HepG2 (cell line): ENCODE results near the gene TJP2. TPM values are rescaled to one million over a fixed set of nuclear protein-coding genes. Genes with fewer than 3 reads are reported as not detected.

Experiments used
- ATAC-seq: fragments of 200-7000 bp; cut with Tn5 transposase; 3 replicates; pipeline ENCODE4 v1.9.1; 2020; ENCODE audit warnings: mild to moderate bottlenecking, moderate library complexity
- BruUV-seq: library from RNA; stranded (reverse); fragments of 400-500 nt; replicated peaks from 2 replicates; lab custom pipeline; 2021; lab: Mats Ljungman, UMichigan
- CTCF ChIA-PET: fragments of 300-600 bp; formaldehyde crosslinking; extraction: SDS; loops from one replicate; lab custom pipeline; 2021; ENCODE audit warnings: low total read pairs, inconsistent platforms, low intra/inter-chr PET ratio; lab: Yijun Ruan, JAX
- POLR2A ChIA-PET: fragments of 350-600 bp; sonication (Branson Sonifier 250); formaldehyde crosslinking; loops from one replicate; lab custom pipeline; 2020; ENCODE audit warnings: antibody characterized with exemption, inconsistent platforms; lab: Yijun Ruan, JAX
- DNase-seq: peaks from one replicate; pipeline ENCODE4 v3.0.0-alpha.2; 2015; ENCODE audit warnings: low spot score
- FAIRE-seq: peaks from 3 replicates; lab custom pipeline; 2011; peaks lifted over from hg19 to GRCh38; lab: Jason Lieb, UNC
- H2AFZ ChIP-seq: one replicate; pipeline ENCODE4 v1.6.1; 2011; ENCODE audit warnings: low read length, inconsistent platforms
- H3K27ac ChIP-seq: fragments of 300-600 bp; 3 replicates; pipeline ENCODE4 v1.8.0; 2011; ENCODE audit warnings: mixed run types, mild to moderate bottlenecking, mixed read lengths, low read length, inconsistent platforms; ENCODE audit not compliant: insufficient read depth; ENCODE audit errors: extremely low read length
- H3K27me3 ChIP-seq, 2 experiments: fragments of 200-600 bp in 1 of 2; 2 replicates in 1 of 2; 3 replicates in 1 of 2; pipeline versions ENCODE4 v1.6.0 to v1.8.0; 2011; ENCODE audit warnings: low read length in 2 of 2, mild to moderate bottlenecking in 2 of 2, moderate library complexity in 2 of 2, inconsistent platforms in 1 of 2; ENCODE audit not compliant: insufficient read depth in 2 of 2, control insufficient read depth in 1 of 2
- H3K36me3 ChIP-seq, 2 experiments: fragments of 200-600 bp in 1 of 2; replicated peaks in 1 of 2; 2 replicates in 1 of 2; 3 replicates in 1 of 2; pipeline versions ENCODE4 v1.5.1 to v1.8.0; 2011; ENCODE audit warnings: low read length in 2 of 2, inconsistent platforms in 1 of 2; ENCODE audit not compliant: insufficient read depth in 2 of 2, control insufficient read depth in 1 of 2
- H3K4me1 ChIP-seq: 2 replicates; pipeline ENCODE4 v1.5.1; 2012; ENCODE audit warnings: low read length, inconsistent platforms; ENCODE audit not compliant: insufficient read depth
- H3K4me2 ChIP-seq: 2 replicates; pipeline ENCODE4 v1.6.0; 2011; ENCODE audit warnings: low read depth, low read length, inconsistent platforms
- H3K4me3 ChIP-seq, 3 experiments: fragments of 200-600 bp in 1 of 3; sonication (generic), shearing (Covaris generic) in 1 of 3; replicated peaks in 1 of 3; 2 replicates each; pipeline ENCODE4 v1.5.1; 2011 to 2016; ENCODE audit warnings: low read length in 3 of 3, inconsistent platforms in 2 of 3, low read depth in 2 of 3, mild to moderate bottlenecking in 2 of 3, control low read depth in 1 of 3, mixed read lengths in 1 of 3; ENCODE audit not compliant: insufficient read depth in 1 of 3
- H3K79me2 ChIP-seq: one replicate; pipeline ENCODE4 v1.6.1; 2011; ENCODE audit warnings: low read length, inconsistent platforms; ENCODE audit not compliant: insufficient read depth
- H3K9ac ChIP-seq: 2 replicates; pipeline ENCODE4 v1.6.0; 2011; ENCODE audit warnings: mild to moderate bottlenecking, low read depth, low read length, inconsistent platforms; ENCODE audit not compliant: insufficient read depth
- H3K9me3 ChIP-seq: 2 replicates; pipeline ENCODE4 v1.5.1; 2012; ENCODE audit warnings: mild to moderate bottlenecking, low read length
- H4K20me1 ChIP-seq: 2 replicates; pipeline ENCODE4 v1.6.0; 2011; ENCODE audit warnings: inconsistent platforms, mild to moderate bottlenecking, low read length, moderate library complexity; ENCODE audit not compliant: insufficient read depth
- FOSL2 ChIP-seq: sonication (generic); formaldehyde crosslinking; IDR thresholded peaks from 2 replicates; pipeline ENCODE4 v1.4.0; 2020; ENCODE audit warnings: missing genetic modification reagents
- MAFF ChIP-seq: IDR thresholded peaks from 2 replicates; pipeline ENCODE4 v1.6.1; 2011; ENCODE audit warnings: low read depth, low read length, improper control_type of control experiment
- MAFK ChIP-seq, 2 experiments: IDR thresholded peaks in 1 of 2; conservative IDR thresholded peaks in 1 of 2; 2 replicates each; pipeline ENCODE4 v1.6.1; 2011; ENCODE audit warnings: improper control_type of control experiment in 2 of 2, low read length in 2 of 2
- NR2F6 ChIP-seq, 2 experiments: IDR thresholded peaks; 2 replicates each; pipeline ENCODE4 v1.6.1; 2016; ENCODE audit warnings: antibody characterized with exemption in 1 of 2, mild to moderate bottlenecking in 1 of 2
- RARG ChIP-seq: sonication (generic); formaldehyde crosslinking; IDR thresholded peaks from 2 replicates; pipeline ENCODE4 v1.4.0; 2020; ENCODE audit warnings: low read depth, mild to moderate bottlenecking, missing genetic modification reagents
- RBM22 ChIP-seq: fragments of 200-400 bp; formaldehyde crosslinking; optimal IDR thresholded peaks from 2 replicates; pipeline ENCODE3; 2017; ENCODE audit warnings: mild to moderate bottlenecking, low read length, moderate library complexity
- TEAD3 ChIP-seq: optimal IDR thresholded peaks from 2 replicates; pipeline ENCODE3; 2016; ENCODE audit warnings: borderline replicate concordance
- ZFP82 ChIP-seq: sonication (generic); formaldehyde crosslinking; IDR thresholded peaks from 2 replicates; pipeline ENCODE4 v1.5.1; 2020; ENCODE audit warnings: mild to moderate bottlenecking, missing genetic modification reagents, borderline replicate concordance
- ZNF317 ChIP-seq: sonication (generic); formaldehyde crosslinking; IDR thresholded peaks from 2 replicates; pipeline ENCODE4 v1.5.0; 2020; ENCODE audit warnings: mild to moderate bottlenecking, missing genetic modification reagents
- ZNF460 ChIP-seq: sonication (generic); formaldehyde crosslinking; IDR thresholded peaks from 2 replicates; pipeline ENCODE4 v1.5.1; 2020; ENCODE audit warnings: missing genetic modification reagents, mild to moderate bottlenecking, borderline replicate concordance
- ZNF510 ChIP-seq: sonication (generic); formaldehyde crosslinking; IDR thresholded peaks from 2 replicates; pipeline ENCODE4 v1.4.0; 2020; ENCODE audit warnings: low read depth, mild to moderate bottlenecking, missing genetic modification reagents
- ZNF629 ChIP-seq: sonication (generic); formaldehyde crosslinking; conservative IDR thresholded peaks from 2 replicates; pipeline ENCODE4 v1.5.0; 2020; ENCODE audit warnings: missing genetic modification reagents
- WGBS: methylation state at CpG from one replicate; pipeline ENCODE4 v1.1.6; 2017; ENCODE audit warnings: low lambda C conversion rate; 5-methylcytosine and 5-hydroxymethylcytosine counted together
- in situ Hi-C: cut with HindIII; loops from 2 replicates; pipeline ENCODE4 v1.10.0; 2017; ENCODE audit warnings: low pct_unique_long_range_greater_than_20kb; ENCODE audit not compliant: extremely low pct_ligation_motif_present
- intact Hi-C: fragments of 100-400 bp; cut with micrococcal nuclease; formaldehyde crosslinking; loops from one replicate; pipeline ENCODE4 v1.10.0; 2022; ENCODE audit not compliant: unreplicated experiment
- polyA plus RNA-seq, 8 experiments: library from polyadenylated mRNA; depleted of rRNA in 3 of 8; stranded (reverse) in 7 of 8; unstranded in 1 of 8; fragments of >200 nt; fragmentation: Illumina TruSeq in 4 of 8; extraction: Trizol in 4 of 8; gene quantifications; 2 replicates each; pipeline versions ENCODE4 v1.2.1 to v1.2.3, GENCODE V29; 2011 to 2016; ENCODE audit warnings: low read depth in 4 of 8, missing spikeins in 1 of 8, mixed read lengths in 1 of 8; ENCODE audit not compliant: insufficient read depth in 1 of 8
- total RNA-seq, 5 experiments: library from RNA; depleted of rRNA; stranded (reverse); fragments of >200 nt; fragmentation: Illumina TruSeq; extraction: Trizol; gene quantifications; 2 replicates each; pipeline ENCODE4 v1.2.3, GENCODE V29; 2016; ENCODE audit warnings: low read depth in 1 of 5
- TF ChIP-seq, protein P1 (sequence below): sonication (generic); formaldehyde crosslinking; IDR thresholded peaks from 2 replicates; pipeline ENCODE4 v1.4.0; 2020; ENCODE audit warnings: mild to moderate bottlenecking, missing genetic modification reagents
- TF ChIP-seq, protein P2 (sequence below): IDR thresholded peaks from 2 replicates; pipeline ENCODE4 v1.6.1; 2012; ENCODE audit warnings: low read length, improper control_type of control experiment

The TJP2 gene
- total and polyA plus RNA-seq, 2 of the 13 experiments (the other 11 are each of a cell fraction or from before 2014, with no cell fraction given), result 109 to 110 TPM

DNA sequence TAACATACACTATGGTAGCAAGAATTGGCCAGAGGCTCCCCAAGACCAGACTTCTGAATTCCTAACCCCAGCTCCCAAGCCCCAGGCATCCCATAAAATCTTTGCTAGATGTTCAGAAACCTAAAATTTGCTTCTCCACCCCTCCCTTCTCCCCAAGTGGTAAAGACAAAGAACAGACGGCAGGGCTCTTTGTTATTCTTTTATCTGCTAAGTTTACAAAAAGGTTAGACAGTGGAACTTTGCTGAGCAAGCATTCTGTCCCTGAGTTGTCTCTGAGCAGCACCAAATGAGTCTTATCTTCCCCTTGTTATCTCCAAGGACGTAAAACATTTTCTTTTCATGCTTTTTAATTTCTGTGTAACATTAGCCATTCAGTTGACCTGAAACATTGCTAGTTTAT is 30.2 kb downstream of the TJP2 start:
- Histone ChIP-seq H3K27ac (no peak overlapping the region), H3K79me2 (peaks cover 88% of the 10 kb centered on the region), H3K9me3 (no peaks in the 10 kb centered on the region), H3K36me3 (peaks cover 12 to 28% of the 10 kb centered on the region in 2 experiments), H3K9ac (no peak overlapping the region), H3K4me1 (peaks cover 55% of the 10 kb centered on the region), H2AFZ (no peak overlapping the region), H3K4me2 (no peak overlapping the region), H3K27me3 (no peaks in the 10 kb centered on the region), H3K4me3 (no peak overlapping the region), H4K20me1 (peaks cover 68% of the 10 kb centered on the region)
- no TSS peak for BruUV-seq
- no peak for TF ChIP-seq NR2F6 (IDR thresholded peaks at IDR 0.05)
- TF ChIP-seq NR2F6 (CRISPR knock-in tag; IDR thresholded peaks at IDR 0.05), result no peak
- peak; percentile 78 to 89 for TF ChIP-seq MAFK (conservative IDR thresholded peaks at IDR 0.05 in 1 of 2, IDR thresholded peaks at IDR 0.05 in 1 of 2; ENCODE audit: low read length in 2 of 2)
- peak; percentile 80 for TF ChIP-seq MAFF
- intact Hi-C loops (no loop called here), in situ Hi-C loops (loop anchor here (5.0 kb wide), 1 partner anchor 147 kb away; no protein-coding TSS in a partner anchor)
- CTCF ChIA-PET, result no interaction called here
- FAIRE-seq (no peak), ATAC-seq (no peak), DNase-seq (no peak)
- POLR2A ChIA-PET, result no interaction called here
- WGBS, result 68% methylated on average over 2 of the region's 2 CpGs

DNA sequence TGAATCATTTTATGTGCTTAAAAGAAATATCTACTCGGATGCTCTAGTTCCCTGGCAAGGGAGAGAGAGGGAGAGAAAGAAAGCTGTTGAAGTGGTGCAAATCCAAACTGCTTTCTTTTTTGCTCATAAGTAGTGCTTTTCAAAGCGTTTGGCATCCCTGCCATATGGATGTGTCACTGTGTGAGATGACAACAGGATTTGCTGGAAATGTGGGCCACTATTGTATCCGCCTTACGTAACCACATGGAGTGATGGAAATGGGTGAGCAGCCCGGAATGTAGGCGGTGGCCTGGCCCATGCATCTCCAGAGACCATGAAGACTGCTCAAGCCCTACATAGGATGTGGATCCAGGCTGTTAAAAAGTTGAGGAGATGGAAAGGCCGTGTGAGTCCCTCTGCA is 30.8 kb downstream of the TJP2 start:
- ATAC-seq (peak; percentile 26; the same call in 2 of the 3 replicates), DNase-seq (peak; percentile 47), FAIRE-seq (no peak)
- H4K20me1 ChIP-seq, result peaks cover 66% of the 10 kb centered on the region
- H3K4me2 ChIP-seq, result no peak overlapping the region
- no peak overlapping the region for H2AFZ ChIP-seq
- H3K27ac ChIP-seq, result peak overlapping the region; percentile 17
- intact Hi-C loops, result no loop called here
- no TSS peak for BruUV-seq
- in situ Hi-C loops, result loop anchor here (5.0 kb wide), 1 partner anchor 148 kb away; no protein-coding TSS in a partner anchor
- H3K4me3 ChIP-seq, result no peak overlapping the region
- peaks cover 12 to 25% of the 10 kb centered on the region in 2 experiments for H3K36me3 ChIP-seq
- H3K9ac ChIP-seq, result no peak overlapping the region
- 82% methylated on average over 7 of the region's 7 CpGs for WGBS
- POLR2A ChIA-PET, result no interaction called here
- H3K79me2 ChIP-seq, result peaks cover 86% of the 10 kb centered on the region
- H3K4me1 ChIP-seq, result peaks cover 50% of the 10 kb centered on the region
- no peaks in the 10 kb centered on the region for H3K9me3 ChIP-seq
- CTCF ChIA-PET, result no interaction called here
- H3K27me3 ChIP-seq, result no peaks in the 10 kb centered on the region
- no peak for TF ChIP-seq RARG (CRISPR knock-in tag)
- peak; percentile 35; the same call in 1 of the 2 replicates for TF ChIP-seq FOSL2 (CRISPR knock-in tag)
- TF ChIP-seq TEAD3 (CRISPR knock-in tag), result peak; percentile 35
- TF ChIP-seq RBM22, result peak; percentile 25
- peak; percentile 72 for TF ChIP-seq ZNF629
- TF ChIP-seq, protein P1, sequence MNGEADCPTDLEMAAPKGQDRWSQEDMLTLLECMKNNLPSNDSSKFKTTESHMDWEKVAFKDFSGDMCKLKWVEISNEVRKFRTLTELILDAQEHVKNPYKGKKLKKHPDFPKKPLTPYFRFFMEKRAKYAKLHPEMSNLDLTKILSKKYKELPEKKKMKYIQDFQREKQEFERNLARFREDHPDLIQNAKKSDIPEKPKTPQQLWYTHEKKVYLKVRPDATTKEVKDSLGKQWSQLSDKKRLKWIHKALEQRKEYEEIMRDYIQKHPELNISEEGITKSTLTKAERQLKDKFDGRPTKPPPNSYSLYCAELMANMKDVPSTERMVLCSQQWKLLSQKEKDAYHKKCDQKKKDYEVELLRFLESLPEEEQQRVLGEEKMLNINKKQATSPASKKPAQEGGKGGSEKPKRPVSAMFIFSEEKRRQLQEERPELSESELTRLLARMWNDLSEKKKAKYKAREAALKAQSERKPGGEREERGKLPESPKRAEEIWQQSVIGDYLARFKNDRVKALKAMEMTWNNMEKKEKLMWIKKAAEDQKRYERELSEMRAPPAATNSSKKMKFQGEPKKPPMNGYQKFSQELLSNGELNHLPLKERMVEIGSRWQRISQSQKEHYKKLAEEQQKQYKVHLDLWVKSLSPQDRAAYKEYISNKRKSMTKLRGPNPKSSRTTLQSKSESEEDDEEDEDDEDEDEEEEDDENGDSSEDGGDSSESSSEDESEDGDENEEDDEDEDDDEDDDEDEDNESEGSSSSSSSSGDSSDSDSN (CRISPR knock-in tag), result no peak
- no peak for TF ChIP-seq ZNF317
- no peak for TF ChIP-seq ZNF510 (CRISPR knock-in tag)
- TF ChIP-seq ZNF460, result no peak
- TF ChIP-seq ZFP82 (CRISPR knock-in tag), result no peak
- TF ChIP-seq, protein P2, sequence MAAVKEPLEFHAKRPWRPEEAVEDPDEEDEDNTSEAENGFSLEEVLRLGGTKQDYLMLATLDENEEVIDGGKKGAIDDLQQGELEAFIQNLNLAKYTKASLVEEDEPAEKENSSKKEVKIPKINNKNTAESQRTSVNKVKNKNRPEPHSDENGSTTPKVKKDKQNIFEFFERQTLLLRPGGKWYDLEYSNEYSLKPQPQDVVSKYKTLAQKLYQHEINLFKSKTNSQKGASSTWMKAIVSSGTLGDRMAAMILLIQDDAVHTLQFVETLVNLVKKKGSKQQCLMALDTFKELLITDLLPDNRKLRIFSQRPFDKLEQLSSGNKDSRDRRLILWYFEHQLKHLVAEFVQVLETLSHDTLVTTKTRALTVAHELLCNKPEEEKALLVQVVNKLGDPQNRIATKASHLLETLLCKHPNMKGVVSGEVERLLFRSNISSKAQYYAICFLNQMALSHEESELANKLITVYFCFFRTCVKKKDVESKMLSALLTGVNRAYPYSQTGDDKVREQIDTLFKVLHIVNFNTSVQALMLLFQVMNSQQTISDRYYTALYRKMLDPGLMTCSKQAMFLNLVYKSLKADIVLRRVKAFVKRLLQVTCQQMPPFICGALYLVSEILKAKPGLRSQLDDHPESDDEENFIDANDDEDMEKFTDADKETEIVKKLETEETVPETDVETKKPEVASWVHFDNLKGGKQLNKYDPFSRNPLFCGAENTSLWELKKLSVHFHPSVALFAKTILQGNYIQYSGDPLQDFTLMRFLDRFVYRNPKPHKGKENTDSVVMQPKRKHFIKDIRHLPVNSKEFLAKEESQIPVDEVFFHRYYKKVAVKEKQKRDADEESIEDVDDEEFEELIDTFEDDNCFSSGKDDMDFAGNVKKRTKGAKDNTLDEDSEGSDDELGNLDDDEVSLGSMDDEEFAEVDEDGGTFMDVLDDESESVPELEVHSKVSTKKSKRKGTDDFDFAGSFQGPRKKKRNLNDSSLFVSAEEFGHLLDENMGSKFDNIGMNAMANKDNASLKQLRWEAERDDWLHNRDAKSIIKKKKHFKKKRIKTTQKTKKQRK, result no peak
